GM10248 (cell line): ENCODE data around the gene SP8.
"Not testable (repeated sequence)": the region's sequence is repeated elsewhere in the genome, so short reads cannot be mapped to it uniquely, and the experiment has no call there.

Source experiments
- CTCF ChIA-PET: fragments of 300-600 bp; sonication (Branson Sonifier 250); formaldehyde crosslinking; extraction: SDS; loops from one replicate; lab custom pipeline; 2021; ENCODE audit warnings: antibody characterized with exemption; lab: Yijun Ruan, JAX
- POLR2A ChIA-PET: fragments of 350-650 bp; sonication (Branson Sonifier 250); formaldehyde crosslinking; extraction: SDS; loops from one replicate; lab custom pipeline; 2020; ENCODE audit warnings: antibody characterized with exemption; lab: Yijun Ruan, JAX
- DNase-seq: peaks from one replicate; pipeline ENCODE4 v3.0.0; 2012; ENCODE audit errors: extremely low spot score
- TF ChIP-seq, protein P1 (sequence below): IDR thresholded peaks from 2 replicates; pipeline ENCODE4 v1.5.1; 2012; ENCODE audit warnings: mild to moderate bottlenecking, low read depth; ENCODE audit errors: extremely low read depth, missing control alignments, control extremely low read depth

The SP8 gene

DNA sequence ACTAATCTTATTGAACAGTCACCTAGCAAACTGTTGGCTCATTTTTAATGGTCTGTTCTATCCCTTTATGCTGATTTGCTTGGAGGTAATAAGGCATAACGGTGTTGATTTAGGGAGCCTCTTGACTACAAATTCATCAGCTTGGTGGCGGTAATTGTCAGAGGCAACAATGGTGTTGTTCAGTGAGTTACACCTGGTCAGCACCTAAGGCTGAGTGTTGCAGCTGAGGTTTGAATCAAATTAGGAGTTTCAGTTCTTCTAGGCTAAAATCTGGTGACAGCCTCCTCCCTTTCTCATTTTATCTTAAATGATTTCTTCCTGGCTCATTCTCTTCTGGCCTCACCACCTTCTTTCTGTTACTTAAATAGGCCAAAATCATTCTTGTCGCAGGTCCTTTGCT is 42.3 kb upstream of the SP8 start:
- ChIA-PET CTCF (interaction anchor here (2.6 kb wide), 1 partner anchor 10 kb away, joined by 8 read pairs; no protein-coding TSS in a partner anchor), POLR2A (no interaction called here)
- no peak for DNase-seq
- TF ChIP-seq, protein P1, sequence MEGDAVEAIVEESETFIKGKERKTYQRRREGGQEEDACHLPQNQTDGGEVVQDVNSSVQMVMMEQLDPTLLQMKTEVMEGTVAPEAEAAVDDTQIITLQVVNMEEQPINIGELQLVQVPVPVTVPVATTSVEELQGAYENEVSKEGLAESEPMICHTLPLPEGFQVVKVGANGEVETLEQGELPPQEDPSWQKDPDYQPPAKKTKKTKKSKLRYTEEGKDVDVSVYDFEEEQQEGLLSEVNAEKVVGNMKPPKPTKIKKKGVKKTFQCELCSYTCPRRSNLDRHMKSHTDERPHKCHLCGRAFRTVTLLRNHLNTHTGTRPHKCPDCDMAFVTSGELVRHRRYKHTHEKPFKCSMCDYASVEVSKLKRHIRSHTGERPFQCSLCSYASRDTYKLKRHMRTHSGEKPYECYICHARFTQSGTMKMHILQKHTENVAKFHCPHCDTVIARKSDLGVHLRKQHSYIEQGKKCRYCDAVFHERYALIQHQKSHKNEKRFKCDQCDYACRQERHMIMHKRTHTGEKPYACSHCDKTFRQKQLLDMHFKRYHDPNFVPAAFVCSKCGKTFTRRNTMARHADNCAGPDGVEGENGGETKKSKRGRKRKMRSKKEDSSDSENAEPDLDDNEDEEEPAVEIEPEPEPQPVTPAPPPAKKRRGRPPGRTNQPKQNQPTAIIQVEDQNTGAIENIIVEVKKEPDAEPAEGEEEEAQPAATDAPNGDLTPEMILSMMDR: no peak

DNA sequence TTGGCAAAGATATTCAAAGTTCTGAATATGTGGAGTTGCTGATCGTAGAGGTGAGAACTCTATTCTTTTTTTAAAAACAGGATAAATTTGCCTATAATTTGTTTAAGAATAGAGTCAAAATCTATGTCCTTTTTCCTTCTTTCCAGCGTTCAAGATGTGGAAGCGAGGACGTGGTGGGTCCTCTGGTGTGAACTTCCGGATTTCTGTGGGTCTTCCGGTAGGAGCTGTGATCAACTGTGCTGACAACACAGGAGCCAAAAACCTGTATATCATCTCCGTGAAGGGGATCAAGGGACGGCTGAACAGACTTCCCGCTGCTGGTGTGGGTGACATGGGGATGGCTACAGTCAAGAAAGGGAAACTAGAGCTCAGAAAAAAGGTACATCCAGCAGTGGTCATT is 40.5 kb upstream of the SP8 start:
- CTCF ChIA-PET: no interaction called here
- no peak for DNase-seq

DNA sequence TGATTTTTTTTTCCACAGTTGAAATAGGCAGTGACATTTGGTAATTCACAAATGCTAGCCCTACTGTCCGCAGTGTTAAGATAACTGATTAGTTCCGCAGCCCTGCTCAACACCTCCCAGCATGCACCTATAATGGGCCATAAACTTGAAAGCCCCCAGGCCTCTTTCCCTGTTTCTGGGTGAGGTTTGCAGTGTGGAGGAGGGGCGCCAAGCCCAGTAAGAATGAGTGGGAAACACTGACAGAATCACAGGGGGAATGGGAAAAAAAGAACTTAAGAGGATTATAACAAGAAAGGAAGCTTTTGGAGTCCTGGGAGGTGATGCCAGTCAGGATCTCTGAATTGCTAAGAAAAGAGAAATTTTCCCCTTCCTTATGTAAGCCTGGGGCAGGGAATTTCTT is 39.6 kb upstream of the SP8 start:
- POLR2A ChIA-PET: no interaction called here
- TF ChIP-seq, protein P1: no peak
- CTCF ChIA-PET: no interaction called here
- no peak for DNase-seq

More for the DNA sequence above, 40.5 kb upstream of the SP8 start:
- TF ChIP-seq, protein P1: no peak
- POLR2A ChIA-PET: no interaction called here

DNA sequence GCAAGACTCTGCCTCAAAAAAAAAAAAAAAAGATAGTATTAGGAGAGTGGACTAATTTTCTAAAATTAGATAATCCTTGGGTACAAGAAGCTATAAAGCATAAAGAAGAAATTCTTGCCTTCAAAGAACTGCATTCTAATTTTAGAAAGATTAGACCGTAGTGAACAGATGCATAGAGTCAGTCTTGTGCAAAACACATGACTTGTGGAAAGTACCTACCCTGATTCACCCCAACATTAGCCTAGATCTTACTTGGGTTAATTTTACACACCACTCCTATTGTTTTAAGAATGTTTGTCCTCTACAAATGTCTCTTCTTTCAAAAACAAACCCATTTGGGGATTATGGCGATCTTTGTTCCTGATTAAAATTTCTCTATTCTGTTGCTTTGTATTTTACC is 38.9 kb upstream of the SP8 start:
- TF ChIP-seq, protein P1: no peak
- ChIA-PET POLR2A (no interaction called here), CTCF (no interaction called here)
- no peak for DNase-seq

DNA sequence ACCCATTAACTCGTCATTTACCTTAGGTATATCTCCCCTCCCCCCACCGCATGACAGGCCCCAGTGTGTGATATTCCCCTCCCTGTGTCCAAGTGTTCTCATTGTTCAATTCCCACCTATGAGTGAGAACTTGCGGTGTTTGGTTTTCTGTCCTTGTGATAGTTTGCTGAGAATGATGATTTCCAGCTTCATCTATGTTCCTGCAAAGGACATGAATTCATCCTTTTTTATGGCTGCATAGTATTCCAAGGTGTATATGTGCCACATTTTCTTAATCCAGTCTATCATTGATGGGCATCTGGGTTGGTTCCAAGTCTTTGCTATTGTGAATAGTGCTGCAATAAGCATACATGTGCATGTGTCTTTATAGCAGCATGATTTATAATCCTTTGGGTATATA is 34.7 kb upstream of the SP8 start:
- POLR2A ChIA-PET, DNase-seq, CTCF ChIA-PET: not testable (repeated sequence)

DNA sequence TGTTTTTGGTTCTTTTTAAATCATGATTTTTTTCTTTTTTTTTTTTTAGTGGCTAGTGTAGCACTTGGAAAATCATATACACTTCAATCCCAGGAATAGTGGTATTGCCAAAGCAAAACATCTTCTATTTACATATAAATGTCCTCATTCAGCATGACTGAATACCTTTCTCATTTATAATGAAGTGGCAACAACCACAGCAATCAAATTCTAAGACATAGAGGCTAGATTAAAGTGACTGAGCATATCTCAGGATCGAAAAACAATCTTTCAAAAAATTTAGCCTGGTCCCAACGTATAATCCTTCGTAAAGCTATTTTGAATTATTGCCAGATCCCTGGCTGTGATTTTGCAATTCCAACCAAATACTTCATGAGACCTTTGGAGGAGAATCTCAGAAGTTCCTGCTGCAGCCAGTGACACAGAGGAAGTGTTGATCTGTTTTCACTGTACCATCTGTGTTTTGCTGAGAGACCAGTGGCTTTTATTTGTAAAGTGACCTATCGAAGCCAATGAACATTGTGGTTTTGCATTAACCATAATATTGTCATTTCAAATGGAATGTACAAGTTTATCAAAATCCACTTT is 29.8 kb upstream of the SP8 start:
- CTCF ChIA-PET: no interaction called here

DNA sequence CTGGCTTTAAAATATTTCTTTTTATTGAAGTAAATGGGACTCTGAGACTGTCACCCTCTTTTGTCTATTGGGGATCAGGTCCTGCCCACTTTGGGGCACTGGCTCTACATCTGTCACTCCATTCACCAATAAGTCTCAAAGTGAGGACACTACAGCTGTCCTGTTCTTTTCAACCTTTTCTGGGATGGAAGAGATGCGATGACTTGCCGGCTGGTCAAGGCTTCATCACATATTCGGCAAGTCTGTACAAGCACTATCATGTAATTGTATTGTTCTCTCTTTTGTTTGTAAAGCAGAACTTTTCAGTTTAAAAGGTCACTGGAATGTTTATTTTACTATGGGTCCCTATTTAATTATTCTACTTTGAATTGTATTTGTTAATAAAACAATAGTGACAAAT is 17.7 kb upstream of the SP8 start:
- no peak for DNase-seq
- POLR2A ChIA-PET: no interaction called here
- TF ChIP-seq, protein P1: no peak
- CTCF ChIA-PET: no interaction called here

More for the DNA sequence above, 29.8 kb upstream of the SP8 start:
- no peak for DNase-seq
- TF ChIP-seq, protein P1: no peak
- POLR2A ChIA-PET: interaction anchor here (0.6 kb wide), 1 partner anchor 135 kb away, joined by 3 read pairs; no protein-coding TSS in a partner anchor
